T-helper 17 cell (primary cell): Measurements from ENCODE around the gene MCC. TPM values are rescaled to one million over a fixed set of nuclear protein-coding genes. Genes with fewer than 3 reads are reported as not detected.
A peak's percentile ranks its signal among the peaks of the same experiment; 100 is the strongest.

Experiments
- ATAC-seq: fragments of 150-1000 bp; cut with Tn5 transposase; 2 replicates; pipeline ENCODE4 v1.10.0; 2021; ENCODE audit warnings: mild to moderate bottlenecking, moderate library complexity
- DNase-seq, 3 donors: peaks; one replicate each; pipeline versions ENCODE4 v3.0.0 to v3.0.0-alpha.2; 2020 to 2021
- H3K9me3 ChIP-seq: one replicate; pipeline ENCODE4 v1.7.0; 2013; ENCODE audit warnings: low read length, mild to moderate bottlenecking; ENCODE audit not compliant: control insufficient read depth, poor library complexity, severe bottlenecking
- H3K27ac Mint-ChIP-seq: one replicate; pipeline ENCODE4 v1.8.0; 2022; ENCODE audit warnings: mild to moderate bottlenecking, moderate library complexity, mixed read lengths
- H3K27me3 Mint-ChIP-seq: one replicate; pipeline ENCODE4 v1.8.0; 2022; ENCODE audit warnings: mixed read lengths
- H3K36me3 Mint-ChIP-seq: one replicate; pipeline ENCODE4 v1.8.0; 2022; ENCODE audit warnings: low read depth, mixed read lengths
- H3K4me1 Mint-ChIP-seq: one replicate; pipeline ENCODE4 v1.8.0; 2022; ENCODE audit warnings: mild to moderate bottlenecking, mixed read lengths
- H3K4me3 Mint-ChIP-seq: one replicate; pipeline ENCODE4 v1.8.0; 2022; ENCODE audit warnings: mild to moderate bottlenecking, moderate library complexity, mixed read lengths
- total RNA-seq, 4 donors: library from RNA in 2 of 4; stranded (reverse) in 2 of 4; gene quantifications; one replicate each; pipeline ENCODE4 v1.2.3 and lab custom pipeline; 2022 to 2026

Gene MCC
- total RNA-seq, 2 donors from 2014 or later = 2.2 to 4.4 TPM

DNA sequence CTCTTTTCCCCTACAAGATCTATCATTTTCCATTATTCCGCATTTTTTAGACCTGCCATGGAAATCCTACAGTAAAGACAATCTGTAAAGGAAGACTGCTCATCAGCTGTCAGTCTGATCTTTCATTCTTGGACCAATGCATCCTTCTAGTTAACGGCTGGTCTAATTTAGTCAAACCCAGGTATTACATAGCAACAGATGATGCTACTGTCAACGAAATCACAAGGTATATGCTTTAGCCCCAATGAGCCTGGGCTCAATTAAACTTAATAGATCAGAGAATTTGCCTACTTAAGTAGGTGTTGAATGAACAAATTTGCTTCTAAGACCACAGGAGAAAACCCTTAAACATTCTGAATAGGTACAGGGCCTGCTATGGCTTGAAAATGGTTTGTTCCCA, 260.5 kb downstream of the MCC start:
- H3K4me1 Mint-ChIP-seq = peaks cover 2% of the 10 kb centered on the region
- H3K36me3 Mint-ChIP-seq = peaks cover 2% of the 10 kb centered on the region
- no peak for ATAC-seq
- DNase-seq = no peak
- H3K27me3 Mint-ChIP-seq = peaks cover 13% of the 10 kb centered on the region
- no peak overlapping the region for H3K27ac Mint-ChIP-seq
- no peaks in the 10 kb centered on the region for H3K9me3 ChIP-seq
- H3K4me3 Mint-ChIP-seq = no peak overlapping the region

DNA sequence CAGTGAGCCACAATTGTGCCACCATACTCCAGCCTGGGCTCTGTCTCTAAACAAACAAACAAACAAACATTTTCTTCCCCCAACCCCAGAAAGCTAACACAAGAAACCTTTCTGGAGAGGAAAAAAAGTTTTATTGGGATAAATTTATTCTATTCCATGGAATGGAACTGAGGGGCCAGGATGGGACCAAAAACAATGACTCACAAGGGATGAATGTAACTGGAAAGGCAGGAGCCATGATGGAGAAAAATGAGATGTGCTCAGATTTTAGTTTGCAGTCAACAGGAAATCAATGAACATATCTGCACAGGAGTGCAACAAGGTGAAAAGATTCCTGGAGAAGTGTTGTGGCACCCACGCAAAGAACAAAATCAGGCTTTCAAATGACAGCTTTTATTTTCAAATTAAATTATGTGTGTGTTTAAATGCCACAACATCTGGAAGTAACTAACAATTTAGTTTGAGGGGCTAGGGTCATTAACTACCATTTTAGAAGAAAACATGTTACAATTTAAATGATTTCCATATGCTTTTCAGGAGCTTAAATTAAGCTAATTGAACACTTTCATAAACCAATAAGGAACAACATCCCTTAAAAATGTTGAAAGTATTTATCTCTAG, 262.0 kb downstream of the MCC start:
- no peak for ATAC-seq
- DNase-seq = no peak
- H3K4me3 Mint-ChIP-seq = no peak overlapping the region
- H3K9me3 ChIP-seq = no peaks in the 10 kb centered on the region
- no peaks in the 10 kb centered on the region for H3K4me1 Mint-ChIP-seq
- peaks cover 10% of the 10 kb centered on the region for H3K27me3 Mint-ChIP-seq
- peaks cover 2% of the 10 kb centered on the region for H3K36me3 Mint-ChIP-seq
- H3K27ac Mint-ChIP-seq = no peak overlapping the region

DNA sequence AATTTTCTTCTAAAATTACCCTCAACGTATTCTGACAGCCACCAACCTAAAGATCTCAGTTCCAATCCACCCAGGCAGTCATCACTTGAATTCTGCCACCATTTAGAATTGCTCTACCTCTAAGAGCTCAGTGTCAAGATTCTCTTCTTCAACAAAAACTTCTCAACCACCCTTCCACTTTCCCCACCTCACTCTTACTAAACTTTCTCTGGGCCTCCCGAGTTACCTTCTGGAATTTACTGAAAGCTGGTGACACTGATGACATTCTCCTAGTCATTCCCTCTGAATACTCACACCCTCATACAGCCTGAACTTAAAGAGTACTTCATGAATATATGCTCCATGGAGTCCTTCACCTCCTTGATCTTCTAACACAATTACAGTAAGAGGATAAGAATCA, 263.0 kb downstream of the MCC start:
- H3K4me1 Mint-ChIP-seq = no peaks in the 10 kb centered on the region
- no peaks in the 10 kb centered on the region for H3K9me3 ChIP-seq
- peaks cover 5% of the 10 kb centered on the region for H3K27me3 Mint-ChIP-seq
- no peak overlapping the region for H3K4me3 Mint-ChIP-seq
- no peak for DNase-seq
- H3K27ac Mint-ChIP-seq = peak overlapping the region; percentile 3
- peaks cover 2% of the 10 kb centered on the region for H3K36me3 Mint-ChIP-seq
- no peak for ATAC-seq

DNA sequence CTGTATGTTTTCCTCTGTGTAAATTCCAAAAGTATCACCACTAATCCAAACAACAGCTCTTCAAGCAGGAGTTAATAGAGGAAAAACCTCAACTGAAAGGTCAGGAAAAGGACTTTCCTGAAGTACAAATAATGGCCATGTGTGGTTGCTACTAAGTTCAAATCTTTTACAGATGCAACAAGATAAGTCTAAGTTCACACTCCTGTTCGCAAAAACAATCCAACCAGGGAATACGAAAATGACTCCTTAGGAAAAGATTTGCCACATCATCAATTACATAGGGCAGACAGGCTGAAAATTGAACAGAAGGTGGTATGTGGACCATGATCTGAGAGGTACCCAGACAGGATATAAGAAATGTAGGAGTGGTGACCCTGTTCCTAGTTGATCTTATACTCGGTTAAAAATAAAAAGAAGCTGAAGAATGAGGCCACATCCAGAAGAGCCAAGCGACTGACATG, 263.6 kb downstream of the MCC start:
- Mint-ChIP-seq H3K27me3 (peaks cover 5% of the 10 kb centered on the region), H3K4me3 (no peak overlapping the region), H3K36me3 (peaks cover 2% of the 10 kb centered on the region), H3K4me1 (no peaks in the 10 kb centered on the region), H3K27ac (peak overlapping the region; percentile 3)
- H3K9me3 ChIP-seq = no peaks in the 10 kb centered on the region
- DNase-seq = no peak
- ATAC-seq = no peak

DNA sequence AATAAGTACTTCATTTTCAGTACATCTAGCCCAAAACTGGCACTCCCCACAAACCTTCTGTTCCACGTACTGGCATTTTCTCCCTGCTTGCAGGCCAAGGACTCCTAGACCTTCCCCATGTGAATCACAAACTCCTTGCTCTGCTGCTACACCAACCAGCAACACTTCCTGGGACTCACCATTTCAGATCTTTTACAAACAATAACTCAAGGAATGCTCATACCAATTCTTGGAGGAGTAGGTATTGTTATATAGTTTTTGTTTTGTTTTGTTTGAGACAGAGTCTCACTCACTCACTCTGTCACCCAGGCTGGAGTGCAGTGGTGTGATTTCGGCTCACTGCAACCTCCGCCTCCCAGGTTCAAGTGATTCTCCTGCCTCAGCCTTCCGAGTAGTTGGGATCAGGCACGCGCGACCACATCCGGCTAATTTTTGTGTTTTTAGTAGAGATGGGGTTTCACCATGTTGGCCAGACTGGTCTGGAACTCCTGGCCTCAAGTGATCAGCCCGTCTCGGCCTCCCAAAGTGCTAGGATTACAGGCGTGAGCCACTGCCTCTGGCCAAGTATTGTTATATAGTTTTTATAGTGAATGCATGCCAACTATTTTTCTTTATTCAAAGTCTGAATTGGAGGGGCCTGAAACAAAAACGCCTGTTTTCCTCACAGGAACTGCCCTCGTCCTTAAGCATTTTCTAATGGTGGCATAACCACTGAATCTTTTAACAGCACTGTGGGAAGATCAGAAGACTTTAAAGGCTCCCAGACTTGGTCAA, 264.2 kb downstream of the MCC start:
- H3K9me3 ChIP-seq = no peaks in the 10 kb centered on the region
- Mint-ChIP-seq H3K36me3 (peaks cover 2% of the 10 kb centered on the region), H3K4me1 (no peaks in the 10 kb centered on the region), H3K27ac (no peak overlapping the region), H3K27me3 (peaks cover 5% of the 10 kb centered on the region), H3K4me3 (no peak overlapping the region)
- ATAC-seq (no peak), DNase-seq (no peak)

DNA sequence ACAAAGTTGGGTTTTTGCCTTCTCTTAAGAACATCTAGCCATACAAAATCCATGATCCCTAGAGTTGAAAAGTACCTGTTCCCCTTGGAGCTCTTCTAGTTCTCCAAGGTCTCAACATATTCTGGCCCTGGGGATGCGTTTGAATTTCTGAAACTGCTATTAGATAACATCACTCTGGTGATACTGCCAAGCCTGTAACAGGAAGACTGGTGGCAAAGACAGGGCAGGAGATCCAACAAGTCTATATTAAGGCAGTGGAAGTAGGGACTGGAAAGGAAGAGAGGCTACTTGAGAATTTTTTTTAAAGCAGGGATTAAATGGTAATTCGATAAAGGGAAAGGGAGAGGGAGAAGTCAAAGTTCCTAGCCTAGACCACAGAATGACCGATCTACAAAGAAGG, 264.9 kb downstream of the MCC start:
- no peak overlapping the region for H3K27ac Mint-ChIP-seq
- no peaks in the 10 kb centered on the region for H3K9me3 ChIP-seq
- no peaks in the 10 kb centered on the region for H3K36me3 Mint-ChIP-seq
- no peak overlapping the region for H3K4me3 Mint-ChIP-seq
- H3K4me1 Mint-ChIP-seq = no peaks in the 10 kb centered on the region
- DNase-seq (no peak), ATAC-seq (no peak)
- peaks cover 5% of the 10 kb centered on the region for H3K27me3 Mint-ChIP-seq

DNA sequence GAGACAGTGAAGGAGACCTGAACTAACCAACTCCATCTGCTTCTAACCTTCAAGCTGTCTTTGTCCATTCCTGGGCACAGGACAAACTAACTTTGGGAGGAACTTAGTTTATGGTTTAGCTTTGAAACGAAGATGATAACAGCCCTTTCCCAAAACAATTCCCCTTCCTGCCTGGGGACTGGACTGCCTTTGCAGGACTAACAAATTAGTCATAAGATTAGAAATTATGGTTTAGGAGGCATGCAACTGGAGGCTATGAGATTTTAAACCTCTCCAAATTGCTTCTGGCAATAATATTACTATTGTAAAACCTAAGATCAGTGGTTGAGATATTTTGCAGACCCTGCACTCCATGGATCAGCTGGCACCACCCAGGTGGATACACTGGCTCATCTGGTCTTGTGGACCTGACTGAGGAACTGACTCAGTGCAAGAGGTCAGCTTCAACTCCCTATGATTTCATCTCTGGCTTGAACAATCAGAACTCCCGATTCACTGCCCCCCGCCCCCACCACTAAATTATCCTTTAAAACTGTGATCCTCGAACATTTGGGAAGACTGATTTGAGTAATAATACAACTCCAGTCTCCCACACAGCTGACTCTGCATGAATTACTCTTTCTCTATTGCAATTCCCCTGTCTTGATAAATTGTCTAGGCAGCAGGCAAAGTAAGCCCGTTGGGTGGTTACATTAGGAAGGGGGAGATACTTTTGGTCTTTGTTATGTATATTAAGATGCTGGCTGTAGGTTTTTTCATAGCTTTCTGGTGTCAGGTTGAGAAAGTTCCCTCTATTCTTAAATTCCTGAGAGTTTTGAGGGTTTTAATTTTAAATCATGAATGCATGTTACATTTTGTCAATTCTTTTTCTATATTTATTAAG, 266.7 kb downstream of the MCC start:
- no peak overlapping the region for H3K27ac Mint-ChIP-seq
- H3K27me3 Mint-ChIP-seq = no peaks in the 10 kb centered on the region
- peaks cover 3% of the 10 kb centered on the region for H3K4me1 Mint-ChIP-seq
- no peak for ATAC-seq
- H3K9me3 ChIP-seq = no peaks in the 10 kb centered on the region
- no peaks in the 10 kb centered on the region for H3K36me3 Mint-ChIP-seq
- no peak overlapping the region for H3K4me3 Mint-ChIP-seq
- no peak for DNase-seq

DNA sequence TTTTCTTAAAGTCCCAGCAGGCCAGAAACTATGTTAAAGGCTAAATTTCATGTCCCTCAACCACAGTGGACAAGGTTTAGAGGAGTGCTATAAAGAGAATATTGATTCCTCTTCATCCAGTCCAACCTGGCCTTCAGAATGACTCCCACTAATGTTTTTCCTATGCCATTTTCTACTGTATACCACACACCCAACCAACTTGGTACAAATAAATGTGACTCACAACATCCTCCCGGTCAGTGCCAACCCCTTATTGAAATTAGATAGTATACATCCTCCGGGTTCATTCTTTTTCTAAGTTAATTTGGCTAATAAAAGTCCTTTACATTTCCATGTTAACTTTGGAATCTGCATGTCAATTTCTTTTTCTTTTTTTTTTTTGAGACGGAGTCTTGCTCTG, 268.6 kb downstream of the MCC start:
- Mint-ChIP-seq H3K4me1 (peaks cover 3% of the 10 kb centered on the region), H3K4me3 (no peak overlapping the region), H3K27me3 (no peaks in the 10 kb centered on the region), H3K36me3 (no peaks in the 10 kb centered on the region), H3K27ac (peak overlapping the region; percentile 39)
- ATAC-seq = no peak
- H3K9me3 ChIP-seq = no peaks in the 10 kb centered on the region
- no peak for DNase-seq

DNA sequence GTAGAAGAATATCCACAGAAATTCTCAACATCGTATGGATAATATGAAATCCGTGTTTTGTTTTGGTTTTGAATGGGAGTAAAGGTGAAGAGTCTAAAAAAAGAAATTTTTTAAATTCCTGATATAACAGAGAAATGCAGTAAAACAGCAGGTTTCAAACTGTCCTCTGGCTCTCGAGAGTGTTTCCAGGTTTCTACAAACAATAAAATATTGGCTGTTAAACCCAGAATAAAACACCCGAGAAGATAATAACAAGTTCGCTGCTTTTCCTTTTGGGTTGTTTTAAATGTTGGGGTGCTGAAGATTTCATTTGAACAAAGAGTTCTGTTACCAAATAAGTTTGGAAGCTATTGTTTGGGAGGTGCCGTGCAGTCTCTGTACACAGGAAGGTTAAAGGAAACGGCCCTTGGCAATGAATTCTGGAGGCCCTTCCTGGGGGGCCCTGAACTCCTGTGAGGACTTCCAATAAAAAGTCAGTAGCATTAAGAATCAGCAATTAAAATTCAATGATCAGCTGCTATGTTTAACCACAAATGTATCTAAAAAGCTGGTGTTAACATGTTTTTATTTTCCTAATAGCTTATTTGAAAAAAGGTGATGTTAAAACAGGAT, 269.2 kb downstream of the MCC start:
- no peak for DNase-seq
- no peak for ATAC-seq
- no peaks in the 10 kb centered on the region for H3K9me3 ChIP-seq
- H3K36me3 Mint-ChIP-seq = no peaks in the 10 kb centered on the region
- H3K4me1 Mint-ChIP-seq = peaks cover 3% of the 10 kb centered on the region
- H3K4me3 Mint-ChIP-seq = no peak overlapping the region
- H3K27ac Mint-ChIP-seq = no peak overlapping the region
- no peaks in the 10 kb centered on the region for H3K27me3 Mint-ChIP-seq

DNA sequence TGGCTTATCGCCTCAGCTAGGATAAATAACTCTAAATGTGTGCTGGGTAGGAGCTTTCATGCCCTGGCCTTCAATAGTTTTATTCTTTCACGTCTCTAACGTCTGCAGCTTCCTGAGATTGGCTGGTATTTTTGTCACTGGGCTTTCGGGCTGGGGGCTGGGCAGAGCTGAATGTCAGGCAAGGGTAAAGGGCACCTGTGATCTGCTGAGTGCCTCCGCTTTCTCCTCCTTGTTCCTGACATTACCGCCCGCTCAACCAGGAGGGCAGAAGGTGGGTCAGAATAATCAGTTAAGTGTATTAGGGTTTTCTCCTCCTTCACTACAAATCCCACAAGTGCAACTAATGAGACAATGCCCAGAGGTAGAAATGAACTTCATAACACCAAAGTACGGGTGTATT, 270.1 kb downstream of the MCC start:
- no peak overlapping the region for H3K27ac Mint-ChIP-seq

DNA sequence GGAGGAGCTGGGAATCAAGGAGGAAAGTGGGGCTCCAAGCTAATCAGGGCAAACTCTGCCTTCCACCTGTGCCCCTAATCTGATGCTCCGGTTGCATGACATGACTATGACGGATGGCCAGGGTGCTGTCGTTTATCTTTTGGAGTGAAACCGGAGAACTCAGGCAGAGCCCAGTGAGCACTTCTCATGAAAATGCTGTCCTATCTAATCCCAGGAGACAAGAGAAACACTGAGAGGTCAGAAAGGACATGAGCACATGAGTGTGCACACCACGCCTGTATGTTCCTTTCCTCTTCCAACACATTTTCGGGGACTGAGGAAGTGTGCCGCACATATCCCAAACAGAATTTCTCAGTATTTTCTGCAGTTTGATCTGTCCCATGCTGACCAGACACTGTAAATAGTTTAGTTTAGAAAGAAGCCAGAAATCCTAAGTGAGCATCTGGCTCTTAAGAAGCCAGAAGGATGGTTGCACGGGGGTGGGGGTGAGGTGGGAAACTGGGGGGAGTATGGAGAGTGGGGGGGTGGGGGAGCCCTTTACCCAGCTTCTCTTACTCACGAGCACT, 270.6 kb downstream of the MCC start:
- H3K36me3 Mint-ChIP-seq = no peaks in the 10 kb centered on the region
- H3K4me3 Mint-ChIP-seq = no peak overlapping the region

More for the DNA sequence above, 270.1 kb downstream of the MCC start:
- no peaks in the 10 kb centered on the region for H3K9me3 ChIP-seq
- DNase-seq = no peak
- no peak for ATAC-seq
- no peaks in the 10 kb centered on the region for H3K27me3 Mint-ChIP-seq
- H3K36me3 Mint-ChIP-seq = no peaks in the 10 kb centered on the region
- no peak overlapping the region for H3K4me3 Mint-ChIP-seq
- peaks cover 3% of the 10 kb centered on the region for H3K4me1 Mint-ChIP-seq

DNA sequence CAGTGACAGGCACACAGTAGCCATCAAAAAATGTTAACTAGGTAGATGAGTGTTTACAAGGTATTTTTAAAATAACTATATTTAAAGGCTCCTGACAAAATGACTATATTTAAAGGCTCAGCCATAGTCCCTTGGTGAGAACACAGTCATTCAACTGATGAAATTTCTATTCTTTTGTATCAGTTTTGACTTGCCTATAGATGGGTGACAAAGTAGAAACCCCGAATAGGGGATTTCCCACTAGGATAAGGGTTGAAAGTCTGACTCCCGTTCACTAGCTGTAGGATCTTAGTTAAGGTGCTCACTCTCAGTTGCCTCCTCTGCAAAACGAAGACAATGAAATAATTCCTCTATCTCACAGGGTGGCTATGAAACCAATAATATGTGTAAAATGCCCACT, 271.7 kb downstream of the MCC start:
- Mint-ChIP-seq H3K4me1 (peaks cover 3% of the 10 kb centered on the region), H3K36me3 (no peaks in the 10 kb centered on the region), H3K4me3 (no peak overlapping the region), H3K27ac (no peak overlapping the region), H3K27me3 (no peaks in the 10 kb centered on the region)
- H3K9me3 ChIP-seq = no peaks in the 10 kb centered on the region
- DNase-seq (no peak), ATAC-seq (no peak)

More for the DNA sequence above, 270.6 kb downstream of the MCC start:
- H3K9me3 ChIP-seq = no peaks in the 10 kb centered on the region
- DNase-seq = no peak
- Mint-ChIP-seq H3K27ac (no peak overlapping the region), H3K4me1 (peaks cover 3% of the 10 kb centered on the region), H3K27me3 (no peaks in the 10 kb centered on the region)
- ATAC-seq = no peak
